Measurements from ENCODE around the gene PEX11B.

PEX11B gene, protein sequence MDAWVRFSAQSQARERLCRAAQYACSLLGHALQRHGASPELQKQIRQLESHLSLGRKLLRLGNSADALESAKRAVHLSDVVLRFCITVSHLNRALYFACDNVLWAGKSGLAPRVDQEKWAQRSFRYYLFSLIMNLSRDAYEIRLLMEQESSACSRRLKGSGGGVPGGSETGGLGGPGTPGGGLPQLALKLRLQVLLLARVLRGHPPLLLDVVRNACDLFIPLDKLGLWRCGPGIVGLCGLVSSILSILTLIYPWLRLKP

DNA sequence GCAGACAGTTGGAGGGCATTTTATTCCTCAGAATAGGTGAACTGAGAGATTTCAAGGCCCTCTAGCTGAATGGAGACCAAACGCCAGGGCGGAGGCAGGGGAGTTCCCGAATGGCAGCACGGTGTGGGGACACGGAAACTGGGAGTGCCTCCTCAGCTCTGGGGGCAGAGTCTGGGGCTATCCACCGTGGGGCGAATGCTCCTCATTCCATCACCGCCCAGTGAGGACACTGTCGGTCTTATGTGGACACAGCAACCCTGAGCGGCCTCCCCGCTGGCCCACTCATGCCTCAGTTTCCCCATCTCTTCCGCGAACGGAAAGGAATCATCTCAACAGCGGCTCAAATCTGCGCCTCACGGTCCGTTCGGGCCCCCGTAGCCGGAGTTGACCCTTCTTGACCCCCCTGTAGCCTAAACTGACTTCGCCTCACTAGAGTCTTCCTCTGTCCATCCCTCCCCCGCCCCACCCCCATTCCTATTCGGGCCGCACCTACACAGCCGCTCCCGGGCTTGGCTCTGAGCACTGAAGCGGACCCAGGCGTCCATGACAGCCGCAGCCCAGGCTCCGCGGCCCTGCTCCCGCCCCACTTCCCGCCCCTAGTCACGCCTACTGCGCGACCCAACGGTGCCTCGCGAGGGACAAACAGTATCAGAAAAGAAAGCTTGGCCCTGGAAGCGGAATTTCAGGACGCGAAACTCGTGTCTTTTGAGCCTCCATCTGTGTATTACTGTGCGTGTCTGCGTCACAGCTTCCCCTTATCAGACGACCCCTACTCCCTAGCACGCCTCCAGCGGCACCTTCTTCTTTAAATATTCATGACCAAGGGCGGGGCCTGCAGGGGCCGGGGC is at the start of gene PEX11B:
PEX11B (minus strand) TSS at position 574 of the 848 bp plus-strand sequence; CDS start at position 545, 29 bp downstream.
- DNase-seq (ENCODE audit: insufficient read length, low spot score) (peak; percentile 72), FAIRE-seq (no peak)

DNA sequence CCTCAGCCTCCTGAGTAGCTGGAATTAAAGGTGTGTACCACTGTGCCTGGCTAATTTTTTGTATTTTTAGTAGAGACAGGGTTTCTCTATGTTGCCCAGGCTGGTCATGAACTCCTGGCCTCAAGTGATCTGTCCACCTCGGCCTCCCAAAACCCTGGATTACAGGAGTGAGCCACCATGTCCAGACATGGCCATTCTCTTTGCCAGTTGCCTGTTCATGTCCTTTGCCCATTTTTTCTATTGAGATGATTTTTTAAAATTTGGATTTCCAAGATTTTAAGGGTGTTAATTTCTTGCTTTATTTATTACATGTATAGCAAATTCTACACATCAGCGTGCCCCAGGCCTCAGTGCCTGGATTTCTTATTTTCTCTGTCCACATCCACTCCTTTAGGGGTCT is 48.8 kb upstream of the PEX11B start:
- DNase-seq (ENCODE audit: insufficient read length, low spot score) = no peak
- no peak for FAIRE-seq

DNA sequence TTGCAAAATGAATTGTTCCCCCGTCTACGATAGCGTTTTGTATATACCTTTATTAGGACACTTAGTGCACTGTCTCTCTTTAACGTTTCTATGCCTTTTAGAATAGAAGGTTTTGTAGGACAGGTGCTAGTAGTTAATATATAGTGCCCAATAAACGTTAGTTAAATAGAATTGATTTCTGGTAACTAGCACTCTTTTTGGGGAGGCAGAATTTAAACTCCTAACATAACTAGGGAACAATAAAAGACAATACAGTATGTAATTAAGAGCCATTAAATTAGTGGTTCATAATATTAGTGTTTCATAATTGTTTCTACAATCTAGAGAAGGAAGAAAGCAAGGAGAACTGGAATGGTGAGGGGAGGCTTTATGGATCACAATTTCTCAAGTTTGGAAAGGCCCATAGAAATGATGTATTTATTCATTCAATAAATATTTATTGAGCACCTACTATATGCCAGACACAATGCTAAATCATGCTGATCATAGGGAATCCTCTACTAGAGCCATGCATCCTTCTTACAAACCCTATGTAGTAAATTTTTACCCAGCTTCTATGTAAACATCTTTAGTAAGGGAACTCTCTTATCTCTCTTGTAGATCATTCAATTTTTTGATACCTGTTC is 46.7 kb upstream of the PEX11B start:
- FAIRE-seq = no peak
- no peak for DNase-seq (ENCODE audit: insufficient read length, low spot score)

DNA sequence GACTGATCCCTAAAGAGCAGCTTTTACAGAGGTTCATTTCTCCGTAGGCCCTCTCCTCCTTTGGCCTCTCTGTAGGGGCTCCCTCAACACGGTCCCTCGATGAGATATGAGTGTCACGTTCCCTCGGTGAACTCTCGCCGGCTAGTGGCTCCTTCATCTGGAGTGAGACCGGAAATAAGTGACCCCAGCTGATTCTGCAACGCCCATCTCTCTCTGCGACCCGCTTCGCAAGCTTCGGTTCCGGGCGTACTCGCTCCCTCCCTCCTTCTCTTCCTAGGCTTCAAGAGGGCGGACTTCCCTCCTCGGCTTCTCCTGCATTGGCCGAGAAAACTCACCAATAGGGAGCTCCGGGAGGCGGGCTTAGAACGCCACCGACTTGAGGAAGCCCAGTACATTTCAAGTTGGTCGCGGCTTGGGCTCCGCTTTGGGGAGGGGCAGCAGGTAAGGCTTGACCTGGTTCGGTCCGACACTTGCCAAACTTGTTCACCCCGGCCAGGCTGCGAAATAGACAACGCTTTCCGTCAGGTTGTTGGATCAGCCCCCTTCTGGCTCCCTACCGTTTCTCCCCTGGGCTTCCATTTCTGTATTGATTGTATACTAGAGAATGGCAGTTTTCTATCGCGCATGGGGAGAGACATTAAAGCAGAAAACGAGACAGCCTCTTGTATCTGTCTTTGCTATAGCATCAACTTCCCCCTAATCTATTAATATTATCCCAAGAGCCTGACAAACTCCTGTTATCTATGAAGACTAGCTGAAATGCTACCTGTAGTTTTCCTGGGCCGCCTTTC is 46.0 kb upstream of the PEX11B start, which contains the start of the genes ANKRD34A and POLR3GL:
ANKRD34A (minus strand) TSS at position 248 of the 791 bp plus-strand sequence. CDS start 2,816 bp downstream, outside the sequence.
POLR3GL (plus strand) TSS at position 363 of the 791 bp plus-strand sequence. CDS start 10,176 bp downstream, outside the sequence.
- FAIRE-seq (no peak), DNase-seq (ENCODE audit: insufficient read length, low spot score) (peak; percentile 84)

DNA sequence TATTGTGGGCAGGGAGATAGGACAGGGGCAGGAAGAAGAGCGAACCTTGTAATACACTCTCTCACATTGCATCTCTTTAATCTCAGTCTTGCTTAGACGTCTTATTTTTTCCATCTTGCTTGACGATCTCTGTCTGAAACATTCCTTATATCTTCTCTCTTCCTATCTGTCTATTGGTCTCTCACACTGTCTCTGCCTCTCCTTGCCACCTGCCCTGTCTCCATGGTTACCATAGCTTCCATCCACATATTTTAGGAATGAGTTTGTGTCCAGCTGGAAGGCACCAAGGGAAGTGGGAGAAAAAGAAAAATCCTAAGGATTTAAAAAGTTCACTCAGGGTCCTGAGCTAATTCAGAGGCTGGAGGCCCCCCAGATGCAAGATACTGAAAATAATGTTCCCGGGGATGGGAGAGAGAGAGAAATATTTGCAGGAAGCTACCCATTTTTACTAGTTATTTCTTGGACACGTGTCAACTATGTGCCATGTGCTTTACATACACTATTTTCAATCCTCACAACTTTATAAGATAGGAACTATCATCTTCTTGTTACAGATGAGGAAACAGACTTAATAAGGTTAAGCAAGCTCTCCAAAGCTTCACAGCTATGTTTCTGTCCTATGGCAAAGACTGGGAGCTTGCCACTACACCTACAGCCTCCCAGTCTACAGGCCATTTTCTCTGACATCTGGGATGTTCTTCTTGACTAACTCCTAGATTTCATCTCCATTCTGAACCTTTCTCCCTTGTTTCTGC is 44.9 kb upstream of the PEX11B start:
- DNase-seq (ENCODE audit: insufficient read length, low spot score) (no peak), FAIRE-seq (no peak)

DNA sequence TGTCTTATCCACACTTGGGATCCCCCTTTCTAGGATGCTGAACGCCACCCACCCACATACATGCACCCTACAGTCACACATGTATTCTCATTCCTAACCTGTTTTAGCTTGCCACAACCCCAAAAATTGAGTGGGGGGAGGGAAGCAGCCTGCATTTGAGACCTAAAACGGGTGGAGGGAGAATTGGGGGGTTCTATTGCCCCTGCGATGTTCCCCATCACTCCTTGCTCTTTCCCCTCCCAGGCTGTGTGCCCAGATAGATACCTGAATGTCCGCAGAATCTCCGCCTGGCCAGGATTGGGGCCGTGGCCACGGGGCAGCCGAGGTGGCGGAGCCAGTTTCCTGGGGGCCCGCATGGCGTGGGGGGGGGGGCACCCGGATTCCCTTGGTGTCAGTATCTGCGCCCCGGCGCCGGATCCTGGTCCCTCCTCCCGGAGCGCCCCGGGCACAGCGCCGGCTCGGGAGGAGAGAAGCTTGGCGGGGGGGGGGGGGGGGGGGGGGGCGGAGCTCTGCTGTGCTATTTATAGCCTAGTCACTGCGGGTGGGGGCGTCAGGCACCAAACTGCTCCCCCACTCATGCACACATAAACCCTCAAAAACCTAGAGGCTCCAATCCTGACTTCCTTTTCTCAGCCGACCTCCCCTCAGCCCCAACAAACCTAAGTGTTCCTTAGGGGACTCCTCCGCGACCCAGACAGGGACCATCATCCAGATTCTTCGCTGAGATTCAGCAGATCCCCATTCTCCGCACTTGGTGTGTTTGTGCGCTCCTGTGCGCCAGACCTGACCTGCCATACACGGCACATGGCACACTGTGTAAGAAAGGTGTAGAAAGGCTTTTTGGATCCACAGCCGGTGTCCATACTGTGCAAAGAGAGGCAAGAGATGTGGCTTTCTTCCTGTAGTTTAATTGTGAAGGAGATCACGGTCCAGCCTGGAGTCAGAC is 43.9 kb upstream of the PEX11B start:
- DNase-seq (ENCODE audit: insufficient read length, low spot score) = no peak
- FAIRE-seq = no peak

DNA sequence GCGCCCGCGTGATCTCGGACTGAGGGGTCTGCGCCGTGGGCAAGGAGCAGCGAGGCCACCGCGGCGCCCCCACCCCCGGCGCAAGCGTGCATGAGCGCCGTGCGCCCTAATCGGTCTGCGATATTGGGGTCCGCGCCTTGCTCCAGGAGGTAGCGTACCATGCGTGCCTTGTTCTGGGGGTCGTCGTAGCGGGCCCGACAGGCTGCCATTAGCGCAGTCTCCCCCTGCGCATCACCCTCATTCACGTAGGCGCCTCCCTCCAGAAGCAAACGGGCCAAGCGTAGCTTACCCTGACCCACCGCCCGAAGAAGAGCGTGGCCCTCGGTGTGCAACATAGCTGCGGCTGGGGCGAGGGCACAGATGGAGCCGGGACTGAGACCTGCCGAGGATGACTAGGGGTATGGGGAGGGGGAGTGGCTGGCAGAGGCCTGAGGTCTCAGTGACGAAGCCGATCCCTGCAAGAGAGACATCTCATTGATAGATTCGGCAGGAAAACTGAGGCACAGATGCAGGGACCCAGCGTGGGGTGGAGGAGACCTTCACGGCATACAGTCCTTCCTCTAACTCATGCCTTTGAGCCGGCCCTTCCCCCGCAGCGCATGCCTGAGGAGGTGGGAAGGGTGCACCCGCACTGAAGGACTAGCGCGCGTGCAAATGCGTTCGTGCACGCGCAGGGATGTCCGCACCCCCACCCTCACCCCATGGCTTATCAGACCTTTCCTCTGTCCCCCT is 43.1 kb upstream of the PEX11B start:
- FAIRE-seq = no peak
- DNase-seq (ENCODE audit: insufficient read length, low spot score) = no peak

DNA sequence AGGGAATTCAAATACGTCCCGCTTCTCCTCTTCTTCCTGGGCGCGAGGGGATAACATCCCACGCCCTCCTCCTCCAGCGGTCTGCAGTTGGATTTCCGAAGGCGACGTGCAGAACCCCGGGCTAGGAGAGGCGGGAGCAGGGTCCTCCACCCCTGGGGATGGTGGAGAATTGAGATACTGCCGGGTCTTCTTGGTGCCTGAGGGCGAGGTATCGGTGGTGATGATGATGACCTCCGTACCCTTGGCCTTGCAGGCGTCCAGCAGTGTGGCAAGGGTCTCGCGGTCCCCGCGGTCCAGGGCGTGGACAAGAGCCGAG is 42.5 kb upstream of the PEX11B start:
- FAIRE-seq = no peak
- DNase-seq (ENCODE audit: insufficient read length, low spot score) = no peak

DNA sequence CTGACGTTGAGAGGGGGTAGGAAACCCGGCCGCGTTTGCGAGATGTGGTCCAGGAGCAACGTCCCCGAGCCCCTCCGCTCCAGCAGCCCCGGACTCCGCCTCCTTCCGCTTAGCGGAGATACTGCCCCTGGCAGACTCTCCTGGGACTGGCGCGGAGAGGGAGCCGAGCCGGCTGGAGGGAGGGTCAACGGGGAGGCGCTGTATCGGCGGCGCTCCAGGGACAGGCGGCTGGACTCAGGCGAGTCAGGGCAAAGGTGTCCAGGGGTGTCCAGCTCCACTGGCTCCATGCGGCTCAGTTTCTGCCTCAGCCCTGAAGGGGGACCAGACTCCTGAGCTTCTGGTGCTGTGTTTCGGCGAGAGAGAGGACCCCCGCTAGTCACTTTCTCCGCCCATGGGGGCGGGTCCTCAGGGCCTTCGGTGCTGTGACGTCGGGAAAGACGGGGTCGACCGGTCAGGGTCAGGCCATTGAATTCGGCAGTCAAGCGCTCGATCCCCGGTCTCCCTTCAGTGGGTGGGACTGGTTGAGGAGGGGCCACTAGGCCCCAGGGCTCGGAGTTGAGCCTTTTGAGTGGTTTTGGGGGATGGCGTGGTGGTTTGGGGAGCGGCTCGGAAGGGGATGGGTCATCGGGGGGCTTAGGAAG is 42.1 kb upstream of the PEX11B start:
- FAIRE-seq (no peak), DNase-seq (ENCODE audit: insufficient read length, low spot score) (peak; percentile 62)

DNA sequence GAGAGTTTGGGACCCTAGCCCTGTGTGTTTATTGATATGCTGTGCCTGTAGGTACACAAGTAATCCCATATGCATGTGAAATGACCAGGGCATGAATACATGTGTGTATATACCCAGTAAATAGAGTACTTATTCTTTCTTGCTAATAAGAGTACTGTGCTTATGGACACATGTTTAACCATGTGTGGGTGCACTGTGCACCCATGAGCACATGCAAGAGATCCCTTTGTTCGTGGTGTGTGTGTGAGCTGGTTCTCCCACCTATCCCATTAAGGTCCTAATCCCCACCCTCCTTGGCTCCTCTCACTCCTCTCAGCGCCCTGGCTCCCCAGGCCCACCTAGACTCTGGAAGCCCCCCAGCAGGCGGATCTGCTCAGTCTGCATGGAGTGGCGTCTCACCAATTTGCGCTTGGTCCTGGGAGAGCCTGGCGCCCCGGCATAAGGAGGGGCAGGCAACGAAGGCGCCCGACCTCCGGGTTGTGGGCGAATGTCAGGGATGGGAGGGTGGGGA is 41.5 kb upstream of the PEX11B start:
- DNase-seq (ENCODE audit: insufficient read length, low spot score) (no peak), FAIRE-seq (no peak)

DNA sequence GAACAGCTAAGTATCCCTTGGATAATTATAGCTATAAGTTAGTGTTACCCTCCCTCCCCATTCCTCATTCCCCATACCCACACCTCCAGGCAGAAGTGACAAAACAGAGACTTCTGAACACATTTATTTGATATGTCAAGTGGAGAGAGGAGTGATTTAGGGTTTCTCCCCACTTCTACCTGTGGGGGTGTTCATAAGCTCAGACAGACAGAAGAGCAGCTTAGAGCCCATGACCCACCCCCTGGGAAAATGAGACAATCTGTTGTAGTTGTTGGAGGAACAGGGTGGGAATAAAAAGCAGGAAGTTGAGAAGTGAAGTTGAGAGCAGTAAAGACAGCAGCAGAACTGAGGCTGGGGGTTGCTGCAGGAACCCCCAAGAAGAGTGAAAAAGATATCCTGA is 40.8 kb upstream of the PEX11B start:
- no peak for FAIRE-seq

DNA sequence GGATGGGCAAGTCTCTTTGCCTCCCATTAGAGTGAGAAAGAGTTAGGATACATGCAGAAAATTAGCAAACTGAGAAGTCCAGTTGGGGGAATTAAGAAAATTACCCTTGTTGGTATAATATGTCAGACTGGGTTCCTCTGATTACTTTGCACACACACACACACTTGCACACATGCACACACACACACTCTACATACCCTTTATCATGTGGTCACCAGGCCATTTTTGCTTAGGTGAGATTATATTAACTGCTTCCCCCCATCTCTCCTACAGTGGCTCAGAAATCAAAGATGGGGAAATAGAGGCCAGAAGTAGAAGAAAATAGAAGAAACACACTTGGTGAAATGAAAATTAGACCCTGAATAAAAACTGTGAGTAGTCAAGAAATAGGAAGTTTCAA is 40.2 kb upstream of the PEX11B start:
- no peak for FAIRE-seq
- no peak for DNase-seq (ENCODE audit: insufficient read length, low spot score)

More for the DNA sequence above, 40.8 kb upstream of the PEX11B start:
- no peak for DNase-seq (ENCODE audit: insufficient read length, low spot score)

DNA sequence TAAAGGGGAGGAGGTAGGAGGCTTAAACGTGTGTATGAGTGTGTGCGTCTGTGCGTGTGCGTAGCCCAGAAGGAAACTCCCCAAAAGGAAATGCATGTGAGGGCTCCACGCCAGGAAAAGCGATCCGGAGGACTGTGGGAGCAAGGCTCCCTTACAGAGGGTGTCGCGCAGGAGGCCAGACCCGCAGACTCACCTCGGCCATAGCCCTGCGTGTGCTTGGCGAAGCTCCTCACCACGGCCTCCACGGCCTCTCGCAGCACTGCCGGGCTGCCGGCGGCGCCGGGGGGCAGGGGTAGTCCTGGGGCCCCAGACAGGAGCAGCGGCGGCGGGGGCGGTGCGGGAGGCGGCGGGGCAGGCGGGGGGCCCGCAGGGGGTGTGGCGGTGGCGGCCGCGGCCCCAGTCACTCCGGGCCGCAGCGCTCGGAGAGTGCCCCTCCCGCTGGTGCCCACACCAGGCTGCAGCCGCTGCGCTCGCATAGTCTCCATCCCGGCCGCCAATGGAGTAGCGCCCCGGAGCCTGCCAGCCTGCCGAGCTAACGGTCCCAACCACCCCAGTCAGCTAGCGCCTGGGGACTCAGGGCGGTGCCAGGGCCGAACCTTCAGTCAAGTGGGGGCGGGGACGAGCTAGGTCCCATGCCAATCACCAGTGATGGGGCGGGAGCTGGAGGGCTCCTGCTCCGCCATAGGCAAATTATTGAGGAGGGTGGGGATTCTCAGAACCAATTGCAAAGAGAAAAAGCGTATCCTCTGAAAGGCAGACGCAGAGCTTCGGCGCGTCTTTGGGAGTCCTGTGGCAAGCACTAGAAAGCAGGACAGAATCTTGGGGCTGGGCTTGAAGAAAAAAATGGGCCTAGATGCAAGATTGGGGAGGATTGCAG is 39.2 kb upstream of the PEX11B start, which contains the start of gene LIX1L:
LIX1L (minus strand) TSS at position 575 of the 877 bp plus-strand sequence; CDS start at position 485, 90 bp downstream.
- no peak for FAIRE-seq

DNA sequence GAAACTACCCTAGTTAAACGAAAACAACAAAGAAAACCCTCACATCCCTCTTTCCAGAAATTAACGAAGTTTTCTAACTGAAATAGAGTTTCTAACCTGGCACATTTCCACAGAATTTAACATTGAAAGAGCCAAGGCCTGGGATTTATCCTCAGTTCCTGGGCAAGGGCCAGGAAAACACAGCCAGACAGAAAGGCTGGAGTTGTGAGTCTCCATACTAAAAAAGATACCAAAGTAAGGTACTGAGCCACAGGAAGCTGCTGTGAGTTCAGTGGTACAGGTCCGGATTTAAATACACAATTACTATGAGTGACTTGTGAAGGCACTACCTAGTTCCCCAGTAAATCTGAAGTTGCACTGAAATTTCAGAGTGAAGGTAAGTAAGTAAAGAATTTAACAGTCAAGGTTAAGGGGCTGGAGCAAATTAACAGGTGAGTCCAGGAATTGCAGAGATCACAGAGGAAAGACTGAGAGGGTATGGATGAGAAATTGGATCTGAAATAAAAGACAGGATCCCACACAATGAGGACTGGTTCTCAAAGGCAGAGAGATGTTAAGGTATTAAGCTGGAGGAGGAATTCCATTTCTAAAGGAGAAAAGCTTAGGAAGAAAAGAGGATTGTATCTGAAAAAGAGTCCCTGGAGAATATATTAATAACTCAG is 38.4 kb upstream of the PEX11B start:
- no peak for FAIRE-seq
- no peak for DNase-seq (ENCODE audit: insufficient read length, low spot score)

More for the DNA sequence above, 39.2 kb upstream of the PEX11B start, which contains the start of gene LIX1L:
- peak; percentile 92 for DNase-seq (ENCODE audit: insufficient read length, low spot score)

DNA sequence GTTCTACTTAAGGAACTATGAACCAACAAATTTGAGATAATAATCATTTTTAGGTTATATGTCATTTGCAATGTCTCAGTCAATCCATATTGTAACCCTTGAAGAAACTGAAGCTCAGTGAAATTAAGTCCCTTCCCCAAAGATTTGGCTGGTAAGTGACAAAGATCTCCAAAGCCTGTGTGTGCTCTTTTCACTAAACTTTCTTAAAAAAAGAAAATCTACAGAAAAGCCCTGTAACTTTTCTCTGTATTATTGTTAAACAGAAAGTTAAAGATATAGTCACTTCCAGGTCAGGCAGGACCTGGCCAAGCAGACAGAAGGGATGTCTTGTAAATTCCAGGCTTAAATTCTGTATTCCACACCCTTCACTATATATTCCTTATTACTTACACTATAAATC is 37.8 kb upstream of the PEX11B start:
- no peak for FAIRE-seq
- no peak for DNase-seq (ENCODE audit: insufficient read length, low spot score)

DNA sequence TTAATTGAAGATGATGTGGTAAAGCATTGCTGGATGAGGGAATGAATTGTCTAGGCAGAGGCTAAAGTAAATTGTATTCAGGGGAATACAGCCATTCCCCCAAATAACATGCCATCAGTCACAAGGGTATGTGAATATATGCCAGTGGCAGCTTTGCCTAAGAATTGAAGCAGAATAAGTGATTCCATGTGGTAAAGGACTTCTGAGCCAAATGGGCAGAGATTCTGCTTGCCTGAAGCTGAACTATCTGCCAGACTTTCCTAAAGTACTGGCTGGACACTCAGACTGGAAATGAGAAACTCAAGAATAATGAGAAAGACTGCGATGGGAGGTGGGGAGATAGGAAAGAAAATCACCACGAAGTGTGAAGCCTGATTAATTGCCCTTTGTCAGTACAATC is 36.9 kb upstream of the PEX11B start:
- FAIRE-seq = no peak
- no peak for DNase-seq (ENCODE audit: insufficient read length, low spot score)

All from HTR-8/SVneo (cell line).